Sigmoid colon (tissue), 3 donors: ENCODE data around the gene PPIP5K2.

Experiments
- POLR2A ChIP-seq, 2 donors: fragments of 450-650 bp; IDR thresholded peaks; one replicate each; pipeline ENCODE4 v1.6.1; 2016; ENCODE audit warnings: antibody characterized with exemption in 2 of 2, mild to moderate bottlenecking in 2 of 2, moderate library complexity in 2 of 2
- TF ChIP-seq, protein P1 (sequence below), 4 experiments: fragments of 450-650 bp in 3 of 4; fragments of 200-600 bp in 1 of 4; IDR thresholded peaks; one replicate each; pipeline ENCODE4 v1.5.1; 2016 to 2019; ENCODE audit warnings: antibody characterized with exemption in 4 of 4, mild to moderate bottlenecking in 3 of 4, moderate library complexity in 2 of 4

- TF ChIP-seq, protein P1, sequence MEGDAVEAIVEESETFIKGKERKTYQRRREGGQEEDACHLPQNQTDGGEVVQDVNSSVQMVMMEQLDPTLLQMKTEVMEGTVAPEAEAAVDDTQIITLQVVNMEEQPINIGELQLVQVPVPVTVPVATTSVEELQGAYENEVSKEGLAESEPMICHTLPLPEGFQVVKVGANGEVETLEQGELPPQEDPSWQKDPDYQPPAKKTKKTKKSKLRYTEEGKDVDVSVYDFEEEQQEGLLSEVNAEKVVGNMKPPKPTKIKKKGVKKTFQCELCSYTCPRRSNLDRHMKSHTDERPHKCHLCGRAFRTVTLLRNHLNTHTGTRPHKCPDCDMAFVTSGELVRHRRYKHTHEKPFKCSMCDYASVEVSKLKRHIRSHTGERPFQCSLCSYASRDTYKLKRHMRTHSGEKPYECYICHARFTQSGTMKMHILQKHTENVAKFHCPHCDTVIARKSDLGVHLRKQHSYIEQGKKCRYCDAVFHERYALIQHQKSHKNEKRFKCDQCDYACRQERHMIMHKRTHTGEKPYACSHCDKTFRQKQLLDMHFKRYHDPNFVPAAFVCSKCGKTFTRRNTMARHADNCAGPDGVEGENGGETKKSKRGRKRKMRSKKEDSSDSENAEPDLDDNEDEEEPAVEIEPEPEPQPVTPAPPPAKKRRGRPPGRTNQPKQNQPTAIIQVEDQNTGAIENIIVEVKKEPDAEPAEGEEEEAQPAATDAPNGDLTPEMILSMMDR (IDR thresholded peaks at IDR 0.05), result no peak
- TF ChIP-seq POLR2A (IDR thresholded peaks at IDR 0.05), result no peak
Measured at GRCh38 chr5:103244398-103244797, 124.3 kb downstream of the PPIP5K2 start.
